ENCODE results near the gene TEX13A.
A peak's percentile ranks its signal among the peaks of the same experiment; 100 is the strongest.
"Not testable (repeated sequence)": the region's sequence is repeated elsewhere in the genome, so short reads cannot be mapped to it uniquely, and the experiment has no call there.

Gene TEX13A, protein sequence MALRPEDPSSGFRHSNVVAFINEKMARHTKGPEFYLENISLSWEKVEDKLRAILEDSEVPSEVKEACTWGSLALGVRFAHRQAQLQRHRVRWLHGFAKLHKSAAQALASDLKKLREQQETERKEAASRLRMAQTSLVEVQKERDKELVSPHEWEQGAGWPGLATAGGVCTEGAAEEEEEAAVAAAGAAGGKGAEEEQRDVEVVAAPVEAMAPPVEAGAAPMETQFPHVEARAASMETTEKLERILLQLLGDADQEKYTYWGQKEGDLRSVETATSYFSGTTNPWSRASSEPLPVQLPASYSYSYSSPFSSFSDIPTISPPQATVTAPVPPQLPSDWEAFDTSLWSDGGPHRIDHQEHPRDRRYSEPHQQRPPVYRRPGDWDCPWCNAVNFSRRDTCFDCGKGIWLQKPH

DNA sequence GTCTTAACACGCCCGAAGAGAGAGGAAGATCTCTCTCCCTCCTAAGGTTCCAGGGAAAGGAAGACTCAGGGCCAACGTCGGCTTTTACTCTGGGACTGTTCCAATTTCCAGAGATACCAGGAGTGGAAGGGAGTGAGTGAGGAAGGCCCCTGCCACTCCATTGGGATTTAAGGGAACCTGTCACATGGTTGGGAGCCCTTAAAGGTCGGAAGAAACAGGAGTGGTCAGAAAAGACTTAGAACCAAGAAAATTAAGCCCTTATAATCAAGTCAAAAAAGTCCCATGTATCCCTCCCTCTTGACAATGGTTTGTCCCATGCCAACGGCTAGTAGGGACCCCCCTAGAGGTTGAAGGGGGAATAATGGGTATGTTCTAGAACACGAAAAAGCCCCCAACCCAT, at the start of gene TEX13A:
Gene TEX13A, minus strand, starts transcription at position 59 of the 400 bp plus-strand sequence. CDS start 297 bp downstream, outside the sequence.
- DNase-seq: no peak

DNA sequence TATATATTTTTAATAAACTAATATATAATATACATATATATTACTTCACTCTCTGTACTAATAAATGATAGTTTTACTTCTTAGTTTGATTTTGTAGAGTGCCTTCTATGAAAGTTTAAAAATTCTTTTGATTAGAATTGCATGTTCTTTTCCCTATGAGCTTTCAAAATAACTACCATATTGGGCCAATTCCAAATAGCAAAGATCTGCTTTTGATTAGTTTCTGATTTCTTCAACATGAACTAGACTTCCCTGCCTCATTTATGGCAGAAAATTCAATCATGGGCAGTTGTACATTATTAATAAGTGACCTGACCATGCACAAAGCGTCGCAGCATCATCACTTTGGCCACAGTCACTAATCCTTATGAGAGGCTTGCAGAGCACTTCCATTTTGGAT, 48.9 kb upstream of the TEX13A start:
- no peak for DNase-seq

GRCh38 chrX:105267167-105267566, 46.7 kb upstream of the TEX13A start:
- DNase-seq: no peak

GRCh38 chrX:105266456-105266855, 46.0 kb upstream of the TEX13A start:
- DNase-seq: no peak

DNA sequence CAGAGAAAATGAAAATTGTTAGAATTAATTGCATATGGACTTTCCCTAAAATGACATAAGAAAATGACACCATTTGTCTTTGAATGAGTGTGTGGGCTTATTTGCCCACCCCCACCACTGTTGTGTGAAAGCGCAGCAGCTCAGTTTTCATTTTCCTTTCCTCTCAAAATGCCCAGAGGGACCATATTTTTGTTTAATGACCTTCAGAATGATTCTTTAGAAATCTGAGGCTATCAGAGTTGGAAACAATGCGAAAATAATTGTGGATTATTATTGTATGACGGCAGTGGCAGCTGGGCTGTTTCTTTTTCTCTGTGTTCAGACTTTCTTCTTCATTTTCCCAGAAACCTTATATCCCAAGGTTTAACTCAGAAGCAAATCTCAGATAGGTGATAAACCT, 44.6 kb upstream of the TEX13A start:
- DNase-seq: no peak

DNA sequence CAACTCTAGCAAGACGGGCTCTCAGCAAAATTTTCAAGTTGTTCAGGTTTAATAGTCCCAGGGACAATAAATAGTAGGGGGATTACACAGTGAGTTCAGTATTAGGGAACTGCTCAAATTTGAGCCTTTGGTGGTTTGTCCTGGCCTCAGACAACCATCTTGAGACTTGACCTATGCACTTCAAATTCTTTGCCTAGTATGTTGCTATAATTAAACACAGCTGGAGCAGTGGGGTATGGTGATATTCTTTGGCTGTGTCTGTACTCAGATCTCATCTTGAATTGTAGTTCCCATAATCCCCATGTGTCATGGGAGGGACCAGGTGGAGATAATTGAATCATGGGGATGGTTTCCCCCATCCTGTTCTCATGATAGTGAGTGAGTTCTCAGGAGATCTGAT, 43.3 kb upstream of the TEX13A start:
- DNase-seq: no peak

GRCh38 chrX:105263171-105263570, 42.7 kb upstream of the TEX13A start:
- no peak for DNase-seq

DNA sequence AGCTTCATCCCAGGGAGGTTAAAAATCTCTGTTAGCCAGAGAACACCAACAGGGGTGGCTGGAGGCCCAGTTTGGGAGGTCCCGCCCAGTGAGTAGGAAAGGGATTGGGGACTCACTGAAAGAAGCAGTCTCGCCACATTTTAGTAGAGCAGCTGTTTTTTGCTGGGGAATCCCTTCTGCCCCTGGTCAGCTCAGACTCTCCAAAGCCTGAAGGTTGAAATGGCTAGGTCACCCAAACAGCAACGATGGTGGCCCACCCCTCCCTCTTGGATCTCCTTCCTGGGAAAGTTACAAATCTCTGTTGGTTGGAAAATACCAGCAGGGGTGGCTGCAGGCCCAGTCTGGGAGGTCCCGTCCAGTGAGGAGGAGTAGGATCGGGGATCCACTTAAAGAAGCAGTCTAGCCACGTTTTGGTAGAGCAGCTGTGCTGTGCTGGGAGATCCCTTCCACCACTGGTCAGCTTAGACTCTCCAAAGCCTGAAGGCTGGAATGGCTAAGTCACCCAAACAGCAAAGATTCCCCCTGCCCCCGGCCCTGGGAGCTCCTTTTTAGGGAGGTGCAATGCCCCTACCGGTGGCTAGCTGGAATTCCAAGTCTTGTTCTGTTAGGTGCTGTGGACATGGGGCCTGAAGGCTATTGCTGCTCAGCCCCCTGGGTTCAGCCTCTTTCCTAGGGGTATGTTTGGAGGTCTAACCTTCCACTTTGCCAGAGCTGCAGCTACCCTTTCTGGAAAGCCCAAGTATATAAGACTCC, 40.0 kb upstream of the TEX13A start:
- DNase-seq: no peak

- no peak for DNase-seq
These were observed 20.6 kb upstream of the TEX13A start for GRCh38 chrX:105241056-105241455.

GRCh38 chrX:105237407-105237806, 16.9 kb upstream of the TEX13A start:
- not testable (repeated sequence) for DNase-seq

DNA sequence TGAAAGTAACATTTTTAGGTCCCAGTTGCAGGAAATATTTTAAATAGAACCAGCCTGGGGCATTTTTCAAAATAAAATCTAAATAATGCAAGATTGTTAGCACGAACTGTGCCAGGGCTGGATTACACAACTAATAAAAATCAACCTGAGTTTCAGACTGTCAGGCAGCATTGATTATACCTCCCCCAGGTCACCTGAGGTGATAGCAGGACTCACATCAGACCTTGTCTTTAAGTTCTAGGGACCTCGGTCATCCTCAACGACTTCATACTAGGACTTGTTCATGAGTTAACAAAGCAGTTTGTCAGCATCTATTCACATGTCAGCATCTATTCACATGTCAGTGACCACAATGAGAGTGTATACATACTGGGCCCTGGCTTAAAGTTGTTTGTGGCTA, 8.7 kb upstream of the TEX13A start:
- DNase-seq: no peak

- no peak for DNase-seq
These were observed 8.1 kb upstream of the TEX13A start for GRCh38 chrX:105228602-105229001.

GRCh38 chrX:105226499-105226898, 6.0 kb upstream of the TEX13A start:
- no peak for DNase-seq

- DNase-seq: no peak
These were observed 880 bp upstream of the TEX13A start for GRCh38 chrX:105221374-105221773.

DNA sequence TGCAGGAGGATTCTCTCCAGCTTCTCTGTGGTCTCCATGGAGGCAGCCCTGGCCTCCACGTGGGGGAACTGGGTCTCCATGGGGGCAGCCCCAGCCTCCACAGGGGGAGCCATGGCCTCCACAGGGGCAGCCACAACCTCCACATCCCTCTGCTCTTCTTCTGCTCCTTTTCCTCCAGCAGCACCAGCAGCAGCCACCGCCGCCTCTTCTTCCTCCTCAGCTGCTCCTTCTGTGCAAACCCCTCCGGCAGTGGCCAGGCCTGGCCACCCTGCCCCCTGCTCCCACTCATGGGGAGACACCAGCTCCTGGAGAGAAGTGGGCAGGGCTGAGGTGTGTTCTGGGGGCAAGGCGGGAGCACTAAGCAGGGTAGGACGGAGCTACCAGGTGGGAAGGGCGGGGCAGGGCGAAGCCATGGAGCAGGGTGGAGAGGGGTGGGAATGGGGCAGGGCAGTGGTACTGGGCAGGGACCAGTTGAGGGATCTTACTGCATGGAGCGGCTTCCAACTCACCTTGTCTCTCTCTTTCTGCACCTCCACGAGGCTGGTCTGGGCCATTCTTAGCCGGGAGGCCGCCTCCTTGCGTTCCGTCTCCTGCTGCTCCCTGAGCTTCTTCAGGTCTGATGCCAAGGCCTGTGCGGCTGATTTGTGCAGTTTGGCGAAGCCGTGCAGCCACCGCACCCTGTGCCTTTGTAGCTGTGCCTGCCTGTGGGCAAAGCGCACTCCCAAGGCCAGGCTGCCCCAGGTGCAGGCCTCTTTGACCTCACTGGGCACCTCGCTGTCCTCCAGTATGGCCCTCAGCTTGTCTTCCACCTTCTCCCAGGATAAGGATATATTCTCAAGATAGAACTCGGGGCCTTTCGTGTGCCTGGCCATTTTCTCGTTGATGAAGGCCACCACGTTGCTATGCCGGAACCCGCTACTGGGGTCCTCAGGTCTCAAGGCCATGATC, 766 bp downstream of the TEX13A start:
- no peak for DNase-seq

DNA sequence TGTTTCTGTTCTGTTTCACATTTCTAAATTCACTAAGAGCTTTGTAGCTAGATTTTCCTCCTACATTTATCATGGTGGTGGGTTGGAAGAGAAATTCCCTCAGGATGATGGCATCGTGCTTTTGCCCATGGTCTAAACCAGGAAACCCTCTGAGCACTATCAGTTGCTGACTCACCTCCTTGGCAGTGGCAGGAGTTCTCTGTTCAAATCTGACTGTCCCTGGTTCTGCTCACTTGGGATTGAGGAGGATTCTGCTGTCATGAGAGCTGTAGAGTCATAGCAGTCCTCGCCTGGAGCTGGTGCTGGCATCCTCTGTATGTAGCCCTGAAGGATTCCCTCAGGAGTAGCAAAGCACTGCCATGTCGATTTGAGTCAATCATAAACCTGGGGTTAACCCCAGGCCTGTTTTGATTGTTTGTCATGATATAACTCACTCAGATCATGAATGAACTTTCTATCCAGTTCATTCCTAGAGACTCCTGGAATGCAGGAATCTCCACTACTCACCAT, 9.4 kb downstream of the TEX13A start:
- no peak for DNase-seq

DNA sequence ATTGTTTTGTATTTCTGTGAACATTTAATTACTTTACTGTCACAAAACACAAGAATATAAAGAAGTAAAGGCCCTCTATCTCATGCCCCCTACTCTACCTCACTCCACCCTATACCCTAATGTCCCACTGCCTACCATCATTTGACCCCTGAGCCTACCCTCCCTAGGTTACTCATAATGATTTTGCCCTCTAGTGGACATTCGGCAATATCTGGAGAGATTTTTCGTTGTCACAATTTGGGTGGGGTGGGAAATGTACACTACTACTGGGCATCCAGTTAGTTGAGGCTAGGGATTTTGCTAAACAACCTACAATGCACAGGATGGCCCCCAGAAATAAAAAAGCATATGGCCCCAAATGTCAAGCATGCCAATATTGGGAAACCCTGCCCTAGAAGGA, 10.2 kb downstream of the TEX13A start:
- DNase-seq: no peak

DNA sequence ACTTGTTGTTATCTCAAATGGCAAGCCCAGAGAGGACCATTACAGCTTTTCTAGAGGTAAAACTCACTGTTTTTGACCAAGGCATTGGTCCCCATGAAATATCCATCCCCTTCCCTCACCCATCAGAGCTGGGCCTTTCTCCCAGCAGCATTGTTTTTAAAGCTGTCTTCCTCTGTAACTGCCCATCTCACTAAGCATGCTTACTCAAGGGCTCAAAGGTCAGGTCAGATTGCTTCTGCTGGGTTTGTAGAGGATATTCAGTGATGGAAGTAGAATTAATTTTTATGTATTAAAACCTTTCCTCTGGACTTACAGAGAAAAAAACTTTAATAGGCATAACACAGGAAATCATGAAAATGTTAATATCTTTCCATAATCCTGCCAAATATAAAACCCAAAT, 11.1 kb downstream of the TEX13A start:
- no peak for DNase-seq

DNA sequence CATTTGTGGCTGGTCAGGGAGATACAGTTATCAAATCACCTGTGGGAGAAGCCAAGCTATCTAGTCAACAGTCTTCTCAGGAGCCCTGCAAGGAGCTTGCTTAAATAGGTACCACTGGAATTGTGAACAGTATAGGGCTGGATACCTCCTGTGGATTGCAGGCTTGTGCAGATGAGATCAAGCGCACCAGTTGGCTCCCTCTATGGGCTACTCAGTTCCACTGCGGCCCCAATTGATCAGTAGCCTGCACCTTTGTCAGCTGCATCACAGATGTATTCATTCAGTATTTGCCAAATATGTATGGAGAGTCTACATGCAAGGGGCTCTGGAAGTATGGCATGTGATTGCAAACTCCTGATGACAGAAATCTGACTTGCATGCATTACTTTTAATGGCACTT, 28.6 kb downstream of the TEX13A start:
- DNase-seq: no peak

GRCh38 chrX:105190252-105190853, 30.1 kb downstream of the TEX13A start:
- peak; percentile 30 for DNase-seq

DNA sequence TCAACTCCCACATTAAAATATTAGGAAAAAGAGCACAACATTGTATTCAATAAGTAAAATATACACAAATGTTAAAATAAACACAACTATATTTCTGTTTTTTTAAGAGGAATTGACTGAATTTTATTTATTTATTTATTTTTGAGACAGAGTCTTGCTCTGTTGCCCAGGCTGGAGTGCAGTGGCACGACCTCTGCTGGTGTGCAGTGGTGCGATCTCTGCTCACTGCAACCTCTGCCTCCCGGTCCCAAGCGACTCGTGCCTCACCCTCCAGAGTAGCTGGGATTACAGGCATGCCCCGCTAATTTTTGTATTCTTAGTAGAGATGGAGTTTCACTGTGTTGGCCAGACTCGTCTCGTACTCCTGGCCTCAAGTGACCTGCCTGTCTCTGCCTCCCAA, 31.4 kb downstream of the TEX13A start:
- DNase-seq: no peak

DNA sequence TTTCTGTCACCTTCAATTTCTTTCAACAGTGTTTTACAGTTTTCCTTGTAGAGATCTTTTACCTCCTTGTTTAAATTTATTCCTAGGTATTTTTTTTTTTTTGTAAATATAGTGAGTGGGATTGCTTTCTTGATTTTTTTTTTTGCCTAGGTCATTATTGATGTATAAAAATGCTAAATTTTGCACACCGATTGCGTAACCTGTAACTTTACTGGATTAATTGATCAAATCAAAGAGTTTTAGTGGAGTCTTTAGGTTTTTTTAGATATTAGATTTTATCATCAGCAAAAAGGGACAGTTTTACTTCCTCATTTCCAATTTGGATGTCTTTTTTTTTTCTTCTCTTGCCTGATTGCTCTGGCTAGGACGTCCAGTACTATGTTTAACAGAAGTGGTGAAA, 40.9 kb downstream of the TEX13A start:
- DNase-seq: no peak

- no peak for DNase-seq
These were observed 47.4 kb downstream of the TEX13A start for GRCh38 chrX:105173071-105173470.
